H1 (cell line): ENCODE measurements around the gene HYAL1. TPM values are rescaled to one million over a fixed set of nuclear protein-coding genes. Genes with fewer than 3 reads are reported as not detected.

ENCODE experiments used
- CTCF ChIA-PET: fragments of 300-600 bp; sonication (Branson Sonifier 250); formaldehyde crosslinking; loops from one replicate; lab custom pipeline; 2021; ENCODE audit not compliant: partially characterized antibody; lab: Charles Lee
- POLR2A ChIA-PET: fragments of 300-600 bp; sonication (Branson Sonifier 250); formaldehyde crosslinking; loops from one replicate; lab custom pipeline; 2021; ENCODE audit warnings: inconsistent platforms; ENCODE audit not compliant: partially characterized antibody; lab: Charles Lee
- DNase-seq, 2 experiments: peaks; one replicate each; pipeline versions ENCODE4 v3.0.0 to v3.0.0-alpha.2; 2010 to 2022; ENCODE audit warnings: low spot score in 2 of 2, low read depth in 1 of 2, mixed read lengths in 1 of 2
- FAIRE-seq: peaks from 2 replicates; lab custom pipeline; 2011; peaks lifted over from hg19 to GRCh38; lab: Jason Lieb, UNC
- H2AFZ ChIP-seq: 2 replicates; pipeline ENCODE4 v1.8.1; 2012; ENCODE audit warnings: low read length, inconsistent platforms
- H2AK5ac ChIP-seq: 2 replicates; pipeline ENCODE4 v1.6.1; 2013; ENCODE audit warnings: low read depth, low read length
- H2BK120ac ChIP-seq: replicated peaks from 2 replicates; pipeline ENCODE3; 2013; ENCODE audit warnings: low read depth, low read length, inconsistent platforms
- H2BK12ac ChIP-seq: 2 replicates; pipeline ENCODE4 v1.6.1; 2013; ENCODE audit warnings: low read depth, low read length
- H2BK15ac ChIP-seq: 2 replicates; pipeline ENCODE4 v1.6.1; 2013; ENCODE audit warnings: low read length
- H2BK20ac ChIP-seq: 2 replicates; pipeline ENCODE4 v1.6.1; 2013; ENCODE audit warnings: low read length
- H2BK5ac ChIP-seq: 2 replicates; pipeline ENCODE4 v1.6.1; 2013; ENCODE audit warnings: low read depth, low read length
- H3K14ac ChIP-seq: 2 replicates; pipeline ENCODE4 v1.6.1; 2013; ENCODE audit warnings: inconsistent platforms; ENCODE audit not compliant: insufficient read length
- H3K18ac ChIP-seq: 2 replicates; pipeline ENCODE4 v1.6.1; 2013; ENCODE audit warnings: low read length; ENCODE audit errors: extremely low read depth
- H3K23ac ChIP-seq: 2 replicates; pipeline ENCODE4 v1.6.1; 2013; ENCODE audit warnings: inconsistent platforms; ENCODE audit not compliant: insufficient read length
- H3K23me2 ChIP-seq: 2 replicates; pipeline ENCODE4 v1.6.1; 2013; ENCODE audit warnings: low read depth, low read length
- H3K27ac ChIP-seq: 2 replicates; pipeline ENCODE4 v1.6.1; 2011; ENCODE audit warnings: low read depth, low read length, inconsistent platforms
- H3K27me3 ChIP-seq, 4 experiments: replicated peaks in 1 of 4; 1 replicate in 1 of 4; 2 replicates in 3 of 4; pipeline versions ENCODE4 v1.6.1 to v1.8.1; 2011 to 2013; ENCODE audit warnings: low read length in 3 of 4, mild to moderate bottlenecking in 3 of 4, inconsistent platforms in 2 of 4, mixed read lengths in 2 of 4, moderate library complexity in 1 of 4; ENCODE audit not compliant: control insufficient read depth in 3 of 4, insufficient read depth in 3 of 4; ENCODE audit errors: extremely low read depth in 1 of 4
- H3K36me3 ChIP-seq, 4 experiments: 2 replicates each; pipeline versions ENCODE4 v1.6.1 to v1.8.1; 2011 to 2013; ENCODE audit warnings: mild to moderate bottlenecking in 4 of 4, low read length in 3 of 4, moderate library complexity in 2 of 4, control low read depth in 1 of 4, inconsistent platforms in 1 of 4; ENCODE audit not compliant: insufficient read depth in 4 of 4, control insufficient read depth in 2 of 4
- H3K4ac ChIP-seq: replicated peaks from 2 replicates; pipeline ENCODE3; 2013; ENCODE audit warnings: low read length, low read depth, mixed read lengths, inconsistent platforms; ENCODE audit not compliant: insufficient read length
- H3K4me1 ChIP-seq, 4 experiments: replicated peaks in 1 of 4; 1 replicate in 1 of 4; 2 replicates in 3 of 4; pipeline versions ENCODE4 v1.6.1 to v1.8.1; 2011 to 2013; ENCODE audit warnings: low read length in 3 of 4, inconsistent platforms in 2 of 4, mixed read lengths in 1 of 4; ENCODE audit not compliant: insufficient read depth in 4 of 4, control insufficient read depth in 3 of 4
- H3K4me2 ChIP-seq, 2 experiments: 2 replicates each; pipeline versions ENCODE4 v1.6.1 to v1.8.1; 2011 to 2013; ENCODE audit warnings: low read depth in 2 of 2, low read length in 2 of 2, control low read depth in 1 of 2, inconsistent platforms in 1 of 2, mild to moderate bottlenecking in 1 of 2; ENCODE audit not compliant: insufficient read depth in 1 of 2
- H3K4me3 ChIP-seq, 4 experiments: fragments of 200-600, 300-600 bp in 1 of 4; sonication (generic), shearing (Covaris generic), sonication (Bioruptor Twin) in 1 of 4; 2 replicates each; pipeline versions ENCODE4 v1.5.1 to v1.8.1; 2011 to 2016; ENCODE audit warnings: low read length in 4 of 4, low read depth in 3 of 4, control low read depth in 2 of 4, inconsistent platforms in 2 of 4, mild to moderate bottlenecking in 2 of 4, mixed read lengths in 1 of 4, moderate library complexity in 1 of 4; ENCODE audit not compliant: insufficient read depth in 2 of 4; ENCODE audit errors: extremely low read depth in 1 of 4
- H3K56ac ChIP-seq: replicated peaks from 2 replicates; pipeline ENCODE3; 2013; ENCODE audit warnings: low read depth, mild to moderate bottlenecking, mixed read lengths, low read length, inconsistent platforms; ENCODE audit not compliant: insufficient read length
- H3K79me1 ChIP-seq: 2 replicates; pipeline ENCODE4 v1.6.1; 2013; ENCODE audit warnings: low read depth, low read length, control low read depth
- H3K79me2 ChIP-seq, 2 experiments: 2 replicates each; pipeline versions ENCODE4 v1.6.1 to v1.8.1; 2012 to 2013; ENCODE audit warnings: low read length in 2 of 2, mild to moderate bottlenecking in 2 of 2, inconsistent platforms in 1 of 2; ENCODE audit not compliant: insufficient read depth in 2 of 2, control insufficient read depth in 1 of 2
- H3K9ac ChIP-seq, 4 experiments: replicated peaks in 1 of 4; 1 replicate in 1 of 4; 2 replicates in 3 of 4; pipeline versions ENCODE4 v1.6.1 to v1.8.1; 2011 to 2013; ENCODE audit warnings: low read depth in 3 of 4, low read length in 3 of 4, control low read depth in 2 of 4, mild to moderate bottlenecking in 2 of 4, moderate library complexity in 2 of 4, inconsistent platforms in 1 of 4; ENCODE audit errors: extremely low read depth in 1 of 4
- H3K9me3 ChIP-seq, 2 experiments: 2 replicates each; pipeline versions ENCODE4 v1.6.1 to v1.8.1; 2012 to 2013; ENCODE audit warnings: mild to moderate bottlenecking in 2 of 2, moderate library complexity in 2 of 2, control low read depth in 1 of 2, inconsistent platforms in 1 of 2, low read depth in 1 of 2, low read length in 1 of 2, mixed read lengths in 1 of 2; ENCODE audit not compliant: insufficient read depth in 2 of 2
- H4K20me1 ChIP-seq, 2 experiments: replicated peaks in 1 of 2; 2 replicates each; pipeline versions ENCODE3 to v1.8.1; 2011 to 2013; ENCODE audit warnings: inconsistent platforms in 2 of 2, low read length in 2 of 2, mild to moderate bottlenecking in 1 of 2; ENCODE audit not compliant: insufficient read depth in 2 of 2, control insufficient read depth in 1 of 2
- H4K5ac ChIP-seq: 2 replicates; pipeline ENCODE4 v1.6.1; 2013; ENCODE audit warnings: low read length, low read depth, mixed read lengths, inconsistent platforms; ENCODE audit not compliant: insufficient read length
- H4K8ac ChIP-seq: 2 replicates; pipeline ENCODE4 v1.8.0; 2013; ENCODE audit warnings: mild to moderate bottlenecking, moderate library complexity, low read length, inconsistent platforms; ENCODE audit not compliant: insufficient read depth; ENCODE audit errors: extremely low read depth
- H4K91ac ChIP-seq: replicated peaks from 2 replicates; pipeline ENCODE3; 2013; ENCODE audit warnings: low read length, mixed read lengths, inconsistent platforms; ENCODE audit not compliant: insufficient read length
- BRCA1 ChIP-seq: IDR thresholded peaks from 2 replicates; pipeline ENCODE4 v1.6.1; 2012; ENCODE audit warnings: low read depth, low read length, improper control_type of control experiment
- CBX5 ChIP-seq: fragments of 300-800, 300-1000 bp; sonication (generic); IDR thresholded peaks from 2 replicates; pipeline ENCODE4 v1.7.1; 2016; ENCODE audit warnings: antibody characterized with exemption, low read length, low read depth
- RXRA ChIP-seq: IDR thresholded peaks from 2 replicates; pipeline ENCODE4 v1.6.1; 2011; ENCODE audit warnings: low read depth, mild to moderate bottlenecking, low read length, moderate library complexity; ENCODE audit not compliant: insufficient read depth
- SP2 ChIP-seq: IDR thresholded peaks from 2 replicates; pipeline ENCODE4 v1.6.1; 2012; ENCODE audit warnings: mild to moderate bottlenecking, low read length, inconsistent platforms
- SRF ChIP-seq: IDR thresholded peaks from 2 replicates; pipeline ENCODE4 v1.6.1; 2011; ENCODE audit warnings: mild to moderate bottlenecking, low read depth, low read length, moderate library complexity
- TAF1 ChIP-seq: IDR thresholded peaks from 2 replicates; pipeline ENCODE4 v1.6.1; 2011; ENCODE audit warnings: mild to moderate bottlenecking, low read depth, low read length
- TBP ChIP-seq: IDR thresholded peaks from 2 replicates; pipeline ENCODE4 v1.6.1; 2011; ENCODE audit warnings: low read depth, low read length, improper control_type of control experiment
- WGBS, 2 experiments: shearing (Covaris generic) in 1 of 2; methylation state at CpG; one replicate each; pipeline versions ENCODE4 v1.1.6 to v1.1.7; 2013 to 2015; ENCODE audit warnings: low lambda C conversion rate in 2 of 2, mixed read lengths in 2 of 2, inconsistent platforms in 1 of 2, low coverage in 1 of 2, missing lambda C conversion rate in 1 of 2; ENCODE audit not compliant: insufficient replicate concordance in 2 of 2, insufficient coverage in 1 of 2, insufficient read length in 1 of 2; ENCODE audit errors: extremely low coverage in 1 of 2, missing lambda C conversion rate in 1 of 2; 5-methylcytosine and 5-hydroxymethylcytosine counted together
- polyA plus RNA-seq, 7 experiments: library from polyadenylated mRNA; depleted of rRNA in 3 of 7; stranded (reverse) in 5 of 7; unstranded in 2 of 7; fragments of >200 nt in 5 of 7; fragments of 200-250 nt in 2 of 7; gene quantifications; 1 replicate in 5 of 7; 2 replicates in 1 of 7; 4 replicates in 1 of 7; pipeline versions ENCODE4 v1.2.1 to v1.2.3, GENCODE V29; 2011 to 2013; ENCODE audit warnings: missing spikeins in 2 of 7, mixed read lengths in 2 of 7
- total RNA-seq: library from RNA; stranded (reverse); fragmentation: NEBNext Ultra II Directional; extraction: Animal tissue kit (Norgen Biotek cat#: 25700); gene quantifications from 2 replicates; pipeline ENCODE4 v1.2.1, GENCODE V29; 2021

Gene HYAL1
- total and polyA plus RNA-seq, 2 of the 8 experiments (the other 6 are each of a cell fraction or from before 2014, with no cell fraction given), result 2.0 to 5.4 TPM

DNA sequence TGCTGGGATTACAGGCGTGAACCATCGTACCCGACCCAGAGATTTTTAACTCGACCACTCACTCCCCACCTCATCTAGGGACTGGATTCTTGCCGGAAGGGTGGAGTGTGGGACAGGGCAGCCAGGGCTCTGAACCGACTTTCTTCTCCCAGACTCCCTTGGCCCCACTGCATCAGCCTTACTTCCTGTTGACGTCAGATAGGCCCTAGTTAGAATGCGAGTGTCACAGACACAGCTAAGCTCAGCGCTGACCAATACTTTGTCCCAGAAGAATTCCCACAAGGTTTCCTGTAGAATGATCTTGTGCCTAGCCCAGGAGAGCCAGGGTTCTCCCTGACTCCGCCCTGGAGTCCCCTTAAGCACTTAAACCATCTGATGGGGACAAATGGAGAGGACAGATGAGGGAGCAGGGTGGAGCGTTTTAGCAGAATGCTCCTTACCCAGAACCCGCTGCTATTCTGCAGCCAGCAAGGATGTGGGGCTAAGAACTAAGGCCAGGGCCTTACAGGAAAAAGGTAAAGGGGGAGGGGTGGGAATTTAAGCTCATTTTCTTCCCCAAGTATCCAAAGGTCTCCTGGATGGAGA, 30.5 kb upstream of the HYAL1 start:
- 91% methylated on average over 12 of the region's 12 CpGs; no CpG with 5 or more reads in 1 of the 2 experiments for WGBS, 2 experiments
- Histone ChIP-seq H2AFZ (no peak overlapping the region), H2BK5ac (no peak overlapping the region), H3K23me2 (peaks cover 10% of the 10 kb centered on the region), H3K23ac (no peak overlapping the region), H3K4me1 (peaks cover 0 to 8% (median 3%) of the 10 kb centered on the region in 4 experiments; a peak in 2 of 7 replicates), H3K27ac (no peak overlapping the region), H4K20me1 (peaks cover 8 to 12% of the 10 kb centered on the region in 2 experiments), H3K4ac (no peak overlapping the region), H3K36me3 (peaks cover 4 to 24% (median 20%) of the 10 kb centered on the region in 4 experiments; a peak in 7 of 8 replicates), H2AK5ac (0 out of 2 replicates have a peak overlapping the region, but pooled peaks have one; percentile 39), H3K79me1 (peaks cover 6% of the 10 kb centered on the region; the same call in 1 of the 2 replicates), H4K91ac (no peak overlapping the region), H2BK12ac (no peak overlapping the region), H3K9ac (no peak overlapping the region; a peak in 1 of 7 replicates), H3K9me3 (no peaks in the 10 kb centered on the region), H4K5ac (no peak overlapping the region), H2BK15ac (no peak overlapping the region), H3K27me3 (peaks cover 2 to 9% (median 5%) of the 10 kb centered on the region in 4 experiments), H3K79me2 (peaks cover 0 to 28% of the 10 kb centered on the region in 2 experiments; a peak in 2 of 4 replicates), H3K18ac (no peak overlapping the region), H3K4me3 (no peak overlapping the region), H4K8ac (no peak overlapping the region; the same call in 1 of the 2 replicates), H3K4me2 (no peak overlapping the region), H2BK120ac (no peak overlapping the region), H3K56ac (no peak overlapping the region), H3K14ac (no peak overlapping the region), H2BK20ac (no peak overlapping the region)
- TF ChIP-seq BRCA1 (no peak), SRF (no peak), RXRA (no peak), TBP (no peak), SP2 (no peak), TAF1 (no peak), CBX5 (no peak)
- ChIA-PET CTCF (interaction anchor here (2.0 to 7.7 kb wide), 2 partner anchors 11 to 59 kb away, joined by 5 to 60 read pairs; partner anchors contain the start of gene HYAL2), POLR2A (interaction anchor here (0.7 to 4.4 kb wide), 4 partner anchors 10 to 102 kb away, joined by 3 to 40 read pairs (median 4); partner anchors contain the start of gene HYAL2)
- no peak for DNase-seq
- FAIRE-seq, result no peak
